ENCODE measurements around the gene FAAH. TPM values are rescaled to one million over a fixed set of nuclear protein-coding genes. Genes with fewer than 3 reads are reported as not detected.

Gene FAAH
- total and polyA plus RNA-seq, 2 of the 4 experiments (the other 2 are of a cell fraction), result under 0.01 to 0.19 TPM

GRCh38 chr1:46421739-46422138 lies 27.6 kb downstream of the FAAH start:
- no peak overlapping the region for H4K91ac ChIP-seq (ENCODE audit: insufficient read depth, low read depth, low read length)
- no peak overlapping the region for H3K18ac ChIP-seq (ENCODE audit: low read depth, low read length)
- CTCF ChIA-PET, result no interaction called here
- H4K8ac ChIP-seq (ENCODE audit: low read depth in 2 of 2, low read length in 2 of 2), result no peak overlapping the region
- ATAC-seq (ENCODE audit: low read depth) (no peak), DNase-seq (no peak)
- no peaks in the 10 kb centered on the region for H3K9me1 ChIP-seq (ENCODE audit: insufficient read depth, low read length)
- intact Hi-C loops (cut with micrococcal nuclease) (no loop called here), in situ Hi-C loops (cut with MboI; ENCODE audit: low sequenced_read_pairs) (loop anchor here (25.0 kb wide), 1 partner anchor 291 kb away; the partner anchor contains the start of gene EFCAB14), dilution Hi-C loops (cut with HindIII; ENCODE audit: low sequenced_read_pairs, unreplicated experiment) (no loop called here)
- no peaks in the 10 kb centered on the region for H3K4me1 ChIP-seq (ENCODE audit: control insufficient read depth, insufficient read depth, low read length)
- H4K20me1 ChIP-seq (ENCODE audit: insufficient read depth, low read length), result no peaks in the 10 kb centered on the region
- H3K4ac ChIP-seq (ENCODE audit: low read depth, low read length), result no peak overlapping the region
- BruUV-seq (replicated peaks), result no TSS peak
- no peak overlapping the region for H2AFZ ChIP-seq (replicated peaks; ENCODE audit: low read length, poor library complexity)
- H2BK15ac ChIP-seq (ENCODE audit: low read depth, low read length), result no peak overlapping the region
- H2AK9ac ChIP-seq (replicated peaks; ENCODE audit: low read depth, low read length, poor library complexity), result no peak overlapping the region
- H3K14ac ChIP-seq (replicated peaks; ENCODE audit: low read depth, low read length), result no peak overlapping the region
- no peak overlapping the region for H3K4me3 ChIP-seq (ENCODE audit: insufficient read depth, low read depth, low read length)
- TF ChIP-seq CHD1 (IDR thresholded peaks at IDR 0.05; ENCODE audit: low read depth, low read length) (no peak), FOS (IDR thresholded peaks at IDR 0.05; ENCODE audit: low read depth, low read length) (no peak), MAFK (IDR thresholded peaks at IDR 0.05; ENCODE audit: low read depth, low read length) (no peak), POLR2A (IDR thresholded peaks at IDR 0.05; ENCODE audit: low read depth, low read length) (no peak), ELK1 (IDR thresholded peaks at IDR 0.05; ENCODE audit: borderline replicate concordance, low read depth, low read length) (no peak), RCOR1 (IDR thresholded peaks at IDR 0.05; ENCODE audit: insufficient replicate concordance, low read length) (no peak), RAD21 (IDR thresholded peaks at IDR 0.05; ENCODE audit: low read length) (no peak), NFE2L2 (IDR thresholded peaks at IDR 0.05; ENCODE audit: low read depth, low read length) (no peak), RFX5 (IDR thresholded peaks at IDR 0.05; ENCODE audit: low read depth, low read length) (no peak), CTCF (conservative IDR thresholded peaks at IDR 0.05; ENCODE audit: low read depth, low read length) (no peak), MXI1 (IDR thresholded peaks at IDR 0.05; ENCODE audit: borderline replicate concordance, low read depth, low read length) (no peak), BHLHE40 (IDR thresholded peaks at IDR 0.05; ENCODE audit: low read depth, low read length) (no peak), USF2 (IDR thresholded peaks at IDR 0.05; ENCODE audit: low read depth, low read length) (no peak), MAZ (IDR thresholded peaks at IDR 0.05; ENCODE audit: borderline replicate concordance, low read depth, low read length) (no peak), SMC3 (IDR thresholded peaks at IDR 0.05; ENCODE audit: low read depth, low read length) (no peak), CEBPB (IDR thresholded peaks at IDR 0.05; ENCODE audit: low read depth, low read length) (no peak)
- H2AK5ac ChIP-seq (ENCODE audit: low read depth, low read length), result no peak overlapping the region
- 17% methylated on average over 1 of the region's 5 CpGs; no CpG with 5 or more reads in 1 of the 2 experiments for WGBS, 2 experiments (ENCODE audit: extremely low coverage in 2 of 2, insufficient read length in 1 of 2)
- no peak overlapping the region for H2BK5ac ChIP-seq (ENCODE audit: low read depth, low read length, poor library complexity, severe bottlenecking)
- H3K27me3 ChIP-seq (ENCODE audit: control insufficient read depth, insufficient read depth, low read length), result peaks cover 35% of the 10 kb centered on the region
- H3K79me1 ChIP-seq (ENCODE audit: low read depth in 1 of 2, low read length in 2 of 2), result no peaks in the 10 kb centered on the region
- H2BK120ac ChIP-seq (ENCODE audit: low read depth, low read length), result no peak overlapping the region
- no peak overlapping the region for H4K5ac ChIP-seq (ENCODE audit: low read depth, low read length)
- no peak overlapping the region for H3K4me2 ChIP-seq (ENCODE audit: low read depth, low read length)
- no peak overlapping the region for H3K56ac ChIP-seq (ENCODE audit: extremely low read depth, insufficient read depth, low read length)
- H3K9me3 ChIP-seq (ENCODE audit: control insufficient read depth, insufficient read depth, low read length), result no peaks in the 10 kb centered on the region
- no peaks in the 10 kb centered on the region for H3K36me3 ChIP-seq (ENCODE audit: control insufficient read depth, insufficient read depth, low read length)
- H3K23ac ChIP-seq (ENCODE audit: low read depth, low read length), result no peak overlapping the region
- no peak overlapping the region for H3K9ac ChIP-seq (ENCODE audit: low read depth, low read length)
- no peak overlapping the region for H3K27ac ChIP-seq (ENCODE audit: insufficient read depth, low read length)
- POLR2A ChIA-PET (ENCODE audit: unreplicated experiment), result no interaction called here
- no peak overlapping the region for H2BK20ac ChIP-seq (ENCODE audit: low read depth, low read length)
